Measurements from ENCODE around the gene LANCL2. TPM values are rescaled to one million over a fixed set of nuclear protein-coding genes. Genes with fewer than 3 reads are reported as not detected.
"Not testable (repeated sequence)": the region's sequence is repeated elsewhere in the genome, so short reads cannot be mapped to it uniquely, and the experiment has no call there.

LANCL2 gene
- total RNA-seq, 6 experiments from 2014 or later, result 17.3 to 26.3 (median 21.4) TPM

DNA sequence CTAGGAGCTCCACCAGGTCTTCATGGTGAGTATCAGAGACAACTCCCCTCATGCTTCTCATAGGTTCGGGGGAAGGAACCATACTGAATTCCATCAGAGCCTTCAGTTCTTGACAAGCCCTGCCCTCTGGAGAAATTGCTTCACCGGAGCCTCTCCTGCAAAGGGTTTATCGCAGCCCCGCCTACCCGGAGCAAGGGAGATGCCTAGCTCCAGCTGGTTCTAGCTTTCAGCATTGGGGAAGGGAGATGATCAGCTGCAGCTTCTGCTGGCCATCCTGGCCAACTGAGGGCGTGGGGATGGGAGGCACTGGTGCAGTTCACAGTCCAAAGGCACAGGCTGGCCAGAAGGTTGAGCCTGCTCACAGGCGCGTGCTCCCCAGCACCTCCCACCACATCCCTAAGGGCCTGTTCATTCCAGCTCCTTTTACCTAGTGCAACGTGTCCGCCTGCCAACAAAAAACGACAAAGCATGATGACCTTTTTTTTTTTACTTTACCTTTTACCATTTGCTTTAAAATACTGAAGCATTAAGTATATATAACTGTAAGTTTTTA lies 31.2 kb downstream of the LANCL2 start:
- no peak for DNase-seq
- Mint-ChIP-seq H3K9me3 (no peaks in the 10 kb centered on the region), H3K36me3 (ENCODE audit: low read depth) (peaks cover 10% of the 10 kb centered on the region; the same call in 1 of the 2 replicates), H3K4me1 (ENCODE audit: low read depth) (peaks cover 17% of the 10 kb centered on the region), H3K4me3 (no peak overlapping the region), H3K27me3 (ENCODE audit: insufficient read depth) (peaks cover 2% of the 10 kb centered on the region; the same call in 1 of the 2 replicates), H3K27ac (no peak overlapping the region)
- TF ChIP-seq, protein P1, sequence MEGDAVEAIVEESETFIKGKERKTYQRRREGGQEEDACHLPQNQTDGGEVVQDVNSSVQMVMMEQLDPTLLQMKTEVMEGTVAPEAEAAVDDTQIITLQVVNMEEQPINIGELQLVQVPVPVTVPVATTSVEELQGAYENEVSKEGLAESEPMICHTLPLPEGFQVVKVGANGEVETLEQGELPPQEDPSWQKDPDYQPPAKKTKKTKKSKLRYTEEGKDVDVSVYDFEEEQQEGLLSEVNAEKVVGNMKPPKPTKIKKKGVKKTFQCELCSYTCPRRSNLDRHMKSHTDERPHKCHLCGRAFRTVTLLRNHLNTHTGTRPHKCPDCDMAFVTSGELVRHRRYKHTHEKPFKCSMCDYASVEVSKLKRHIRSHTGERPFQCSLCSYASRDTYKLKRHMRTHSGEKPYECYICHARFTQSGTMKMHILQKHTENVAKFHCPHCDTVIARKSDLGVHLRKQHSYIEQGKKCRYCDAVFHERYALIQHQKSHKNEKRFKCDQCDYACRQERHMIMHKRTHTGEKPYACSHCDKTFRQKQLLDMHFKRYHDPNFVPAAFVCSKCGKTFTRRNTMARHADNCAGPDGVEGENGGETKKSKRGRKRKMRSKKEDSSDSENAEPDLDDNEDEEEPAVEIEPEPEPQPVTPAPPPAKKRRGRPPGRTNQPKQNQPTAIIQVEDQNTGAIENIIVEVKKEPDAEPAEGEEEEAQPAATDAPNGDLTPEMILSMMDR (IDR thresholded peaks at IDR 0.05), result no peak

DNA sequence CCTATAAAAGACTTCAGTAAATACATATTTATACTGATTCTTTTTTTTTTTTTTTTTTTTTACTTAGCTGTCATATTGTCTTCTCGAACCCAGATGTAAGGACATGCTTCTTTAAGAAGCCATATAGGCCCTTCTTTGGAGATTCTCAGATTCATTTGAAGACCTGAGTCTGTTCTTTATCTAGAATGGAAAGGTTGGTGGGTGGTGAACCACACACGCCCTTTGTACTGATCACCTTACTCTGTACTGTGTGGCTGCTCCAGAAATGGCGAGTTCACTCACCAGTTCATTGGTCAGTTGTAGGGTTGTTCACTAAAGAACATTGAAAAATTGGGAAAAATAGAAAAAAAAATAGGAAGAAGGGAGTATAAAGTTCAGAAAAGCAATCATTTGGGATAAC lies 32.5 kb downstream of the LANCL2 start:
- DNase-seq, result no peak
- Mint-ChIP-seq H3K4me3 (no peak overlapping the region; the same call in 1 of the 2 replicates), H3K9me3 (no peaks in the 10 kb centered on the region), H3K36me3 (ENCODE audit: low read depth) (peaks cover 10% of the 10 kb centered on the region; the same call in 1 of the 2 replicates), H3K4me1 (ENCODE audit: low read depth) (peaks cover 17% of the 10 kb centered on the region), H3K27me3 (ENCODE audit: insufficient read depth) (peaks cover 2% of the 10 kb centered on the region; the same call in 1 of the 2 replicates), H3K27ac (no peak overlapping the region)
- TF ChIP-seq, protein P1 (IDR thresholded peaks at IDR 0.05), result no peak

DNA sequence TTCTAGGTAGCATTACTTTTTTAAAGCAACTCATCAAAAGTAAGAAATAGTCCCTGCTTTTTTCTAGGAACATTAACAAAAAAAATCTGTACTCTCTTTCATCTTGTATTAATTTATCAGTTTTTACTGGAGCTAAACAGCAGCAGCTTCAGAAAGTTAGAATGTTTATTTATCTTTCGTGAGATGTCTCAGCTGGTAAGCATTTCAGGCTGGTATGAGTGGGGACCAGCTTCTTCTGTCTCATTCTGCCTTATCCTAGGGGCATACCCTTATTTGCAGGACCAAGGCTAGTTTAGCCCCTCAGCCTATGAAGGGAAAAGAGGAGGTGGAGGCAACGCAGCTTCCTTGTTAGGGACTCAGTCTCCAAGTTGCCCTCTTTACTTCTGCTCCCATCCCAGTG lies 35.1 kb downstream of the LANCL2 start:
- no peaks in the 10 kb centered on the region for H3K9me3 Mint-ChIP-seq
- DNase-seq, result peak; percentile 21
- H3K4me1 Mint-ChIP-seq (ENCODE audit: low read depth), result peaks cover 17% of the 10 kb centered on the region
- H3K4me3 Mint-ChIP-seq, result peak overlapping the region; percentile 29; the same call in 1 of the 2 replicates
- TF ChIP-seq, protein P1 (IDR thresholded peaks at IDR 0.05), result no peak
- H3K27ac Mint-ChIP-seq, result peak overlapping the region; percentile 50; the same call in 1 of the 2 replicates
- H3K36me3 Mint-ChIP-seq (ENCODE audit: low read depth), result peaks cover 17% of the 10 kb centered on the region; the same call in 1 of the 2 replicates
- H3K27me3 Mint-ChIP-seq (ENCODE audit: insufficient read depth), result no peaks in the 10 kb centered on the region

DNA sequence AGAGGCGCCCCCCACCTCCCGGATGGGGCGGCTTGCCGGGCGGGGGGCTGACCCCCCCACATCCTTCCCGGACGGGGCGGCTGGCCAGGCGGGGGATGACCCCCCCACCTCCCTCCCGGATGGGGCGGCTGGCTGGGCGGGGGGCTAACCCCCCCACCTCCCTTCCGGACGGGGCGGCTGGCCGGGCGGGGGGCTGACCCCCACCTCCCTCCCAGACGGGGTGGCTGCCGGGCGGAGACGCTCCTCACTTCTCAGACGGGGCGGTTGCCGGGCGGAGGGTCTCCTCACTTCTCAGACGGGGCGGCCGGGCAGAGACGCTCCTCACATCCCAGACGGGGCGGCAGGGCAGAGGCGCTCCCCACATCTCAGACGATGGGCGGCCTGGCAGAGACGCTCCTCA lies 37.4 kb downstream of the LANCL2 start:
- Mint-ChIP-seq H3K36me3 (ENCODE audit: low read depth) (peaks cover 23% of the 10 kb centered on the region), H3K4me1 (ENCODE audit: low read depth) (peaks cover 17% of the 10 kb centered on the region)
- H3K4me3 Mint-ChIP-seq; H3K9me3 Mint-ChIP-seq; H3K27me3 Mint-ChIP-seq (ENCODE audit: insufficient read depth); DNase-seq; H3K27ac Mint-ChIP-seq: not testable (repeated sequence)

DNA sequence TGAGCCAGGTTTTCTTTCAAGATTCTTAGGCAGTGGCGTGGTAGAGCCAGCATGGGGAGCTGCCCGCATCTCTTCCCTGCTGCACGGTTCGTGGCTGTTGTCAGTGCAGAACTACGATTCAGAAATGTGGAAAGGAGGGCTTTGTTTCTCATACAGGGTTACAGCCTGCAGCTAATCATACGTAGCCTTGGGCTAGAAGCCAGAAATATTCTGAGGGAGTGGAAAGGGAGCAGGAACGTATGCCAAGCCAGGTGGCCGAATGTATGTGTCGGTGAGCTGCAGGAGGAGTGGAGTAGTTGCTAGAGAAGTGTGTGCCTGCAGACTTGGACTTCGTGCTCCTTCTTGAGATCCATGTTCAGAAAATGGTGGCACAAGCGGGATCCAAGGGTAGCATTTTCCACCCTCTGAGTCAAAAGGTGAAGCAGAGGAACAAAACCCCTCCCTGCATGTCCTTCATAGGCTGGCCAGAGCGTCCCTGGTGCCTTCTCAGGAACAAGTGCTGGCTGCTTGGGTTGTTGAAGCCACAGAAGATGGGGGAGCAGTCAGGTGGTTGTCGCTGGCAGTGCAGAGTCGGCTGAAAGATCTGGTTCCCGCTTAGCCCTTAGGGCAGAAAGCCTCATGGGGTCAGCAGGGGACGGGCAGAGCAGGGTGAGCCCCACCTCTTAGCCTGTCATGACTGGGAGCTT lies 40.9 kb downstream of the LANCL2 start:
- H3K36me3 Mint-ChIP-seq (ENCODE audit: low read depth), result peaks cover 25% of the 10 kb centered on the region
- H3K4me1 Mint-ChIP-seq (ENCODE audit: low read depth), result peaks cover 7% of the 10 kb centered on the region; the same call in 1 of the 2 replicates
- TF ChIP-seq, protein P1 (IDR thresholded peaks at IDR 0.05), result no peak
- no peak overlapping the region for H3K27ac Mint-ChIP-seq
- no peaks in the 10 kb centered on the region for H3K9me3 Mint-ChIP-seq
- no peak for DNase-seq
- H3K27me3 Mint-ChIP-seq (ENCODE audit: insufficient read depth), result no peaks in the 10 kb centered on the region; the same call in 1 of the 2 replicates
- no peak overlapping the region for H3K4me3 Mint-ChIP-seq

All from HFFc6 (cell line).